Measurements from ENCODE around the gene ART4.
A peak's percentile ranks its signal among the peaks of the same experiment; 100 is the strongest.

- peak; percentile 79 for TF ChIP-seq CTCF (IDR thresholded peaks at IDR 0.05; ENCODE audit: low read depth, low read length)
- TF ChIP-seq EZH2phosphoT487 (IDR thresholded peaks at IDR 0.05; ENCODE audit: low read depth), result no peak
These were observed 2.0 kb upstream of the ART4 start for GRCh38 chr12:14845350-14845750.

Measured in OCI-LY3 (cell line).